Limb (tissue), 2 donors: Measurements from ENCODE around the gene KIAA1671.
A peak's percentile ranks its signal among the peaks of the same experiment; 100 is the strongest.

Experiments
- DNase-seq, 2 donors: peaks; one replicate each; pipeline ENCODE4 v3.0.0-alpha.2; 2016; ENCODE audit errors: extremely low spot score in 2 of 2

Gene KIAA1671

GRCh38 chr22:25039255-25039654 is 86.7 kb downstream of the KIAA1671 start:
- DNase-seq: no peak

- DNase-seq: no peak
Measured at GRCh38 chr22:25039754-25040153, 87.2 kb downstream of the KIAA1671 start.

- DNase-seq: no peak
Measured at GRCh38 chr22:25045159-25045558, 92.6 kb downstream of the KIAA1671 start.

GRCh38 chr22:25048071-25048470 is 95.6 kb downstream of the KIAA1671 start:
- DNase-seq: no peak

GRCh38 chr22:25048659-25049647 is 96.4 kb downstream of the KIAA1671 start:
- DNase-seq: peak; percentile 45 to 75

- no peak for DNase-seq
Measured at GRCh38 chr22:25049770-25050169, 97.3 kb downstream of the KIAA1671 start.

- no peak for DNase-seq
Measured at GRCh38 chr22:25050566-25050965, 98.0 kb downstream of the KIAA1671 start.

- no peak for DNase-seq
Measured at GRCh38 chr22:25051073-25051472, 98.6 kb downstream of the KIAA1671 start.

- DNase-seq: peak in 1 of 2 donors; percentile 69
Measured at GRCh38 chr22:25051983-25052710, 99.6 kb downstream of the KIAA1671 start.

GRCh38 chr22:25053153-25053805 is 100.8 kb downstream of the KIAA1671 start:
- no peak for DNase-seq

- DNase-seq: no peak
Measured at GRCh38 chr22:25054943-25055511, 102.5 kb downstream of the KIAA1671 start.

GRCh38 chr22:25057013-25057881 is 104.7 kb downstream of the KIAA1671 start:
- DNase-seq: peak; percentile 59 to 87

GRCh38 chr22:25059438-25059837 is 106.9 kb downstream of the KIAA1671 start:
- DNase-seq: no peak

- peak in 1 of 2 donors; percentile 23 for DNase-seq
Measured at GRCh38 chr22:25060522-25061071, 108.1 kb downstream of the KIAA1671 start.

- no peak for DNase-seq
Measured at GRCh38 chr22:25061134-25061533, 108.6 kb downstream of the KIAA1671 start.

- DNase-seq: no peak
Measured at GRCh38 chr22:25061605-25062376, 109.3 kb downstream of the KIAA1671 start.

- no peak for DNase-seq
Measured at GRCh38 chr22:25062386-25063085, 110.0 kb downstream of the KIAA1671 start.

GRCh38 chr22:25064894-25065560 is 112.5 kb downstream of the KIAA1671 start:
- peak in 1 of 2 donors; percentile 32 for DNase-seq
